ENCODE results near the gene THOC1. TPM values are rescaled to one million over a fixed set of nuclear protein-coding genes. Genes with fewer than 3 reads are reported as not detected.

THOC1 gene
- total and polyA plus RNA-seq, 9 donors, result 27.8 to 49.5 (median 39.2) TPM

DNA sequence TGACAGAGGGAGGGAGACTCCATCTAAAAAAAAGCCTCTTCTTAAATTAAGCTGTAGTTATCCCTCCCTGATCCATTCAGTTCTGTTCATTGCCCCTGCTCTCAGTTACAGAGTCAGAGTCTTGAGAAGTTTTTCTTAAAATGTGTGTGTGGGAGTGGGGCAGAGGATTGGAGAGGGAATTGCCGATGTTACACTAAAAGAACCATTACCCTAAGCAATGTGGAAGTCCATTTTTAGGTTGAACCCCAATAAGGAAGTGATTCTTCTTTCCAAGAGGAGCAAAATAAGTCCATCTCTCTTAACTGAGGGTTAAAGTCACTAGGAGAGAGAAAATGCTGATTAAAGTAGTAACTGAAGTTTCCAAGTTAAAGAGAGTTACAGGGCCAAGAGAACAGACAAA lies 21.2 kb upstream of the THOC1 start:
- Histone ChIP-seq H3K36me3 (ENCODE audit: control insufficient read depth, insufficient read depth, low read length) (no peaks in the 10 kb centered on the region), H3K27ac (ENCODE audit: low read length) (no peak overlapping the region), H3K4me3 (ENCODE audit: low read length) (no peak overlapping the region), H3K9me3 (replicated peaks; ENCODE audit: control insufficient read depth, low read depth, low read length) (no peaks in the 10 kb centered on the region), H3K27me3 (ENCODE audit: control insufficient read depth, insufficient read depth, low read length) (no peaks in the 10 kb centered on the region), H3K4me1 (ENCODE audit: control insufficient read depth, insufficient read depth, low read length) (no peaks in the 10 kb centered on the region)
- peak; percentile 40 for DNase-seq
- WGBS (ENCODE audit: insufficient coverage), result no CpG with 5 or more reads among the region's 1 CpG

DNA sequence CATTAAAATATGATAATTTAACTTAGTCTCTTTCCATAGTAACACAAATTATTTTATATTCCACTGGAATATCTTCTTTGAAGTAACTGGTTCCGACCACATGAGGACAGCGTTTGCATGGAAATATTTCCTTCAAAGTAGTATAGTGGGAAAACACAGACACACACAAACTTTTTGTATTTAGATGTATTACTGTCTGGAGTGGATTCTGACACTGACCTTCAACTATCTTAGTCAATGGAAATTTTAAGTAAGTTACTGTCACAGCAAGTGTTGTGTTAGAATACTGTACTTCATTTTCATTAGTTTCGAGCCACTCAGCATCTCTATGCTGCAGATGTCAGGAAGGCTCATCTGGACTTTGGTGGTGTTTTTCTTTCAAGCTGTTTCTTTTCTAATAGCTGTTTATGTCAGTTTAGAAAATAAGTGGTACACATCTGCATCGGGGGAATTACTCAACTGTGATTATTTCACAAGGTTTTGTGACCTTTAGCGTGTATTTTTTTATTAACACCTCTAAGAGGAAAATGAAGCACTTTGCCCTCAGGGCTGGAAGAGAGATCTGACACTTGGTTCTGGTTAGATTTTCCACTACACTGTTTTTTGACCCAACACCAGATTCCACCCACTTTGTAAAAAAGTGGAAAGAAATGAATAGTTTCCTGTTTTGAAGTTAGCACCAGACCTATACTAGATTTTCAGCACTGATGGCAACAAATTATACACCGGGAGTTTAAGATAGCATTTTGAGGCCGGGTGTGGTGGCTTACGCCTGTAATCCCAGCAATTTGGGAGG lies 18.9 kb upstream of the THOC1 start:
- H3K9me3 ChIP-seq (replicated peaks; ENCODE audit: control insufficient read depth, low read depth, low read length), result no peaks in the 10 kb centered on the region
- H3K27ac ChIP-seq (ENCODE audit: low read length), result no peak overlapping the region
- WGBS (ENCODE audit: insufficient coverage), result 67% methylated on average over 3 of the region's 8 CpGs
- H3K4me3 ChIP-seq (ENCODE audit: low read length), result no peak overlapping the region
- peak; percentile 62 for DNase-seq
- H3K27me3 ChIP-seq (ENCODE audit: control insufficient read depth, insufficient read depth, low read length), result no peaks in the 10 kb centered on the region
- no peaks in the 10 kb centered on the region for H3K36me3 ChIP-seq (ENCODE audit: control insufficient read depth, insufficient read depth, low read length)
- no peaks in the 10 kb centered on the region for H3K4me1 ChIP-seq (ENCODE audit: control insufficient read depth, insufficient read depth, low read length)

DNA sequence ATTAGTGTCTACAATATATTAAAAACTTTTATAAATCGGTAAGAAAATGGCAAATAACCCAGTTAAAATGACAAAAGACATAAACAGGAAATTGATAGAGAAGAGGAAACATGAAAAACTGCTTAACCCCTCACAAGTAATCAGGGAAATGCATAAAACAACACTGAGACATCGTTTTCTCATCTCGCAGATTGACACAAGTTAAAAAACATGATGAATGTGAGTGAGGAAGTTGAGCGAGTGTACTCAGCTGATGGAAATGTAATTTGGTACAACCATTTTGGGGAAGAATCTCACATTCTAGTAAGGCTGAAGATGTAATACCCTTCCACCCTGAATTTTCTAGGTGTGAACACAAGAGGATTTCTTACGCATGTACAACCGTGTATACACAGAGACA lies 18.0 kb upstream of the THOC1 start:
- H3K27ac ChIP-seq (ENCODE audit: low read length), result no peak overlapping the region
- H3K9me3 ChIP-seq (replicated peaks; ENCODE audit: control insufficient read depth, low read depth, low read length), result no peaks in the 10 kb centered on the region
- no peak overlapping the region for H3K4me3 ChIP-seq (ENCODE audit: low read length)
- no peaks in the 10 kb centered on the region for H3K36me3 ChIP-seq (ENCODE audit: control insufficient read depth, insufficient read depth, low read length)
- no peaks in the 10 kb centered on the region for H3K4me1 ChIP-seq (ENCODE audit: control insufficient read depth, insufficient read depth, low read length)
- no peaks in the 10 kb centered on the region for H3K27me3 ChIP-seq (ENCODE audit: control insufficient read depth, insufficient read depth, low read length)
- WGBS (ENCODE audit: insufficient coverage), result no CpG with 5 or more reads among the region's 6 CpGs
- DNase-seq, result no peak

DNA sequence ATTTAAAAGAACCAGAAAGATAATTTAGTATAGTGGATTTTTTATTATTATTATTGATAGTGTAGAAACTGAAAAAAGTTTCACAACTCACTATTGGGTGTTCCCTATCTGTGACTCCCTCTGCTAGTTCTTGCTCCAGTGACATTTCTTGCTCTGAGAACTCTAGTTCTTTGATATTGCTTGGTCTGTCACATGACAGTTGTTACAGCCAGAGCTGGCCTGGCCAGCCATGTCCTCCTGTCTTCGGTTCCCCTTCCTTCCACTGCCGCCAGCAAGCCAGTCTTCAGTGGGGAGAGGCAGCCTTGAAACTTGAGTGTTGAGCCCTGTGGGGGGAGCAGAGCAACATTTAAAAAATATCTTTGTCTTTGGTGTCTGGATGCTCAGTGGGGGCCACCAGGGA lies 7.6 kb upstream of the THOC1 start:
- Histone ChIP-seq H3K27me3 (ENCODE audit: control insufficient read depth, insufficient read depth, low read length) (no peaks in the 10 kb centered on the region), H3K27ac (ENCODE audit: low read length) (no peak overlapping the region), H3K4me1 (ENCODE audit: control insufficient read depth, insufficient read depth, low read length) (no peaks in the 10 kb centered on the region), H3K36me3 (ENCODE audit: control insufficient read depth, insufficient read depth, low read length) (no peaks in the 10 kb centered on the region), H3K4me3 (ENCODE audit: low read length) (no peak overlapping the region), H3K9me3 (replicated peaks; ENCODE audit: control insufficient read depth, low read depth, low read length) (peaks cover 7% of the 10 kb centered on the region)
- WGBS (ENCODE audit: insufficient coverage), result no CpG with 5 or more reads among the region's 2 CpGs
- peak; percentile 29 for DNase-seq

DNA sequence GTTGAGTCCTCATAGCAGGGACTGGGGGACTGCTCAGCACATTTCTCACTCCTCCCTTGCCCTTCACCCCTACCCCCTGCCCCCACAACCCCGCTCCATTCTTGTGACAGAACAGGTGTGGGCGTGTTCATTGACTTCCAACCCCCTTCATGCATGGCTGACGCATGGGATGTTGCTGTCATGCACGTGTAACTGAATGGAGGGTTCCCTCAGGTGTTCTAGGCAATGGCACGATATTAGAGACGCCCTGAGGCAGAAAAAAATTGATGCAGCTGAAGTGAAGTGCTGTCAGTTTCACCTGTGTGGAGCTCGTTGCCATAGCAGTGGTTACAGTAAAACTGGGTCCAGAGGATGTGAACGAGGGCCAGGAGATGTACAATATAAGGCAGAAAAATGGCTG lies 6.5 kb upstream of the THOC1 start:
- no peak overlapping the region for H3K27ac ChIP-seq (ENCODE audit: low read length)
- no peaks in the 10 kb centered on the region for H3K4me1 ChIP-seq (ENCODE audit: control insufficient read depth, insufficient read depth, low read length)
- no peaks in the 10 kb centered on the region for H3K36me3 ChIP-seq (ENCODE audit: control insufficient read depth, insufficient read depth, low read length)
- peaks cover 7% of the 10 kb centered on the region for H3K9me3 ChIP-seq (replicated peaks; ENCODE audit: control insufficient read depth, low read depth, low read length)
- DNase-seq, result no peak
- 93% methylated on average over 5 of the region's 8 CpGs for WGBS (ENCODE audit: insufficient coverage)
- no peaks in the 10 kb centered on the region for H3K27me3 ChIP-seq (ENCODE audit: control insufficient read depth, insufficient read depth, low read length)
- no peak overlapping the region for H3K4me3 ChIP-seq (ENCODE audit: low read length)

DNA sequence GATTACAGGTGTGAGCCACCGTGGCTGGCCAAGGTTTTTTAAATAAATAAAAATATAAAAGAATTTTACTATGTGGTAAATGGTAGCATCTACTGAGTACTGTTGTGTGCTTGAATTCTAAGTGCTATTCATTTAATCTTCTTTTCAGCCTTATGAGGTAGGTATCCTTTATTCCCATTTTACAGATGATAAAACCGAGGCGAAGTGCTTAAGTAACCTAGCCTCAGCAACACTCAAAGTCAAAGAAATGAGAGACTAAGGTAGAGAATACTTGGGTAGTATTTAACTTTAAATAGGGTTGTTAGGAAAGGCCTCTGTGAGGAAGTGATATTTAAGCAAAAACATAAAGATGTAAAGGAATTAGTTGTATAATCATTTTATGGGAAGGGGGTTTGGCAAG lies 5.7 kb upstream of the THOC1 start:
- Histone ChIP-seq H3K36me3 (ENCODE audit: control insufficient read depth, insufficient read depth, low read length) (no peaks in the 10 kb centered on the region), H3K4me1 (ENCODE audit: control insufficient read depth, insufficient read depth, low read length) (peaks cover 4% of the 10 kb centered on the region), H3K27me3 (ENCODE audit: control insufficient read depth, insufficient read depth, low read length) (no peaks in the 10 kb centered on the region), H3K4me3 (ENCODE audit: low read length) (no peak overlapping the region), H3K27ac (ENCODE audit: low read length) (no peak overlapping the region), H3K9me3 (replicated peaks; ENCODE audit: control insufficient read depth, low read depth, low read length) (peaks cover 3% of the 10 kb centered on the region)
- WGBS (ENCODE audit: insufficient coverage), result no CpG with 5 or more reads among the region's 3 CpGs
- DNase-seq, result no peak

DNA sequence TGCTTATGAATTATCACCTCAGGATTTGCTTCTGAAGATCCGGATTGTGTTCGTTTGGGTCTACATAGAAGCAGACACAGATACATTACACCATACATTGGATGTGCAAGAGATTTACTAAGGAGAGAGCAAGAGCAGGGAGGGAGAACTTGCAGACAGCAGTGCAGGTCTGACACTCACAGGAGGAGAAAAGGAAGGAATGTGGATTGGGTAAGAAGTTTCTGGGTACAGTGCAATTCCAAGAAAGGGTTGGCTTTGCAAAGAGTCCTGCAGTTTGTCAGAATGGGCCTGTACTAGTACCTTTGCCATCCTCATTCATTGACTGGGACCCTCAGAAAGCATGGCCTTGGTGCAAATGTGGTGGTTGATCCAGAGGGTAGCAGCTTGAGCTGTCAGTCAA lies 4.8 kb upstream of the THOC1 start:
- Histone ChIP-seq H3K4me1 (ENCODE audit: control insufficient read depth, insufficient read depth, low read length) (peaks cover 4% of the 10 kb centered on the region), H3K36me3 (ENCODE audit: control insufficient read depth, insufficient read depth, low read length) (no peaks in the 10 kb centered on the region), H3K4me3 (ENCODE audit: low read length) (no peak overlapping the region), H3K9me3 (replicated peaks; ENCODE audit: control insufficient read depth, low read depth, low read length) (no peaks in the 10 kb centered on the region), H3K27ac (ENCODE audit: low read length) (no peak overlapping the region), H3K27me3 (ENCODE audit: control insufficient read depth, insufficient read depth, low read length) (no peaks in the 10 kb centered on the region)
- no peak for DNase-seq
- no CpG with 5 or more reads among the region's 2 CpGs for WGBS (ENCODE audit: insufficient coverage)

DNA sequence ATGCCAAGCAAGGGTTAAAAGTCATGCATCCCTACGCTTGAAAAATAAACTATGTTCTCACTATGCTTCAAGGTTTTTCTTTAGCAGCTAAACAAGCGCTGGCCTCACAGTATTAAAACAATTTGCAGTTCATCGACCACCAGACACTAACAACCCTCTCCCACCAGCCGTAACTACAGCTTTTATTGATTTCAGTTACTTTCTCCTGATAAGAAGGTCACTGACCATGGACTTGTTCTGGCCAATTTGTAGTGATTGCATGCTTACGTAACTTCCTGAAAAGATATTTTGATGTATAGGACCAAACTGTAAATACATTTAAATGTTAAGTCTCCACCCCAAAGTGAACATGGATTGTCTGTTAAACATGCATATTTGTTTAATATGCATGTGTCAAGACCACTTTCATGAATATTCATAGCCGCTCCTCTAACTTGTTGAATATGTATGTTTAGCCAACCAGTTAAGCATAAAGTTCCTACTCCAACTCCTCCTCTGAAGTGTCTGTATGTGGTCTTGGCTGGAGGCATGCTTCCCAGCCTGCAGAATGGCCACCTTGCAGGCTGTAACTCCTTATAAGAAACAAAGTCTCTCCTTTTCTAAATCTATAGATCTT lies 1.7 kb upstream of the THOC1 start:
- H3K9me3 ChIP-seq (replicated peaks; ENCODE audit: control insufficient read depth, low read depth, low read length), result no peaks in the 10 kb centered on the region
- no peaks in the 10 kb centered on the region for H3K36me3 ChIP-seq (ENCODE audit: control insufficient read depth, insufficient read depth, low read length)
- DNase-seq, result no peak
- H3K27ac ChIP-seq (ENCODE audit: low read length), result no peak overlapping the region
- peaks cover 5% of the 10 kb centered on the region for H3K4me1 ChIP-seq (ENCODE audit: control insufficient read depth, insufficient read depth, low read length)
- no peaks in the 10 kb centered on the region for H3K27me3 ChIP-seq (ENCODE audit: control insufficient read depth, insufficient read depth, low read length)
- no peak overlapping the region for H3K4me3 ChIP-seq (ENCODE audit: low read length)
- WGBS (ENCODE audit: insufficient coverage), result 62% methylated on average over 2 of the region's 6 CpGs

DNA sequence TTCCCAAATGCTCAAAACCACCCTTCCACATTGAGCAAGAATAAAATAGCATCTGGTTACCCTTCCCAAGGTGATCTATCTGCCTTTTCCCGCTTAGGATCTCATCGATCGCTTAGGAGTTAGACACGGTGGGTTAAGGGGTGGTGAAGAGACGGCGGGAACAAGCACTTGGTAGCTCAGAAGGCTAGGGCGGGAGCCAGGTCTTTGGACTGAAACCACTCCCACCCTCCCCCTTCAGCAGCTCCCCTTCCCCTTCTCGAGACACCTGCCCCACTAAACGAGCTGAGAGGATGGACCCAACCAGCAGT lies 513 bp downstream of the THOC1 start:
- Histone ChIP-seq H3K27me3 (ENCODE audit: control insufficient read depth, insufficient read depth, low read length) (no peaks in the 10 kb centered on the region), H3K4me3 (ENCODE audit: low read length) (peak overlapping the region; percentile 97), H3K27ac (ENCODE audit: low read length) (peak overlapping the region; percentile 94), H3K4me1 (ENCODE audit: control insufficient read depth, insufficient read depth, low read length) (peaks cover 5% of the 10 kb centered on the region), H3K9me3 (replicated peaks; ENCODE audit: control insufficient read depth, low read depth, low read length) (no peaks in the 10 kb centered on the region), H3K36me3 (ENCODE audit: control insufficient read depth, insufficient read depth, low read length) (peaks cover 5% of the 10 kb centered on the region)
- no peak for DNase-seq
- 0% methylated on average over 1 of the region's 9 CpGs for WGBS (ENCODE audit: insufficient coverage)

DNA sequence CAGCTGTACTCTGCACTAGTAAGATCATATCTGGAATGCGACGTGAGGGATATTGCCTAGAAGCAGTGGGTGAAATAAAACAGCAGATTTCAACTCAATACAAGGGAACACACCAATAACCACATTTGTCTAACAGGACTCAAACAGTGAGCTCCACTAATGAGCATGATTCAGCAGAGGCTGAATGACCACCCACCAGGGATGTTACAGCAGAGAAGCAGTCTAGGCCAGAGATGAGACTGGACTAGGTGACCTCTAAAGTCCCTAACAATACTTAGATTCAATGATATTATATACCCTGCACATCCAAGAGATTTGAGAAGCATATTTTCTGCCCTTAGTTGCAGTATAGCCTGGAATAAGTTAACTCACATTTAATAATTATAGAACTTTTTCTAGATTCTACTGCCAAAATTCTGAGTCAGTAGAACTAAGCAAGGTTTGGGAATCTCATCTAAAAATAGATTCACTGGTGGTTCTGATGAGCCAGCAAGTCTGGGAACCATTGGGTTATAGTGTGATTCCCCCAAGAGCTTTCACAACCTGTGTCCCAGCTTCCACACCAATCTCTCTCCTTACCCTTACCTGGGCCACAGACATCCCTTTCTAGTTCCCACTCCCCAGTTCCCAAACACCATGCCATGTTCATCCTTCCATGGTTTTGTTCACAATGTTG lies 6.3 kb downstream of the THOC1 start:
- H3K9me3 ChIP-seq (replicated peaks; ENCODE audit: control insufficient read depth, low read depth, low read length), result no peaks in the 10 kb centered on the region
- H3K27ac ChIP-seq (ENCODE audit: low read length), result no peak overlapping the region
- no peak overlapping the region for H3K4me3 ChIP-seq (ENCODE audit: low read length)
- peaks cover 22% of the 10 kb centered on the region for H3K36me3 ChIP-seq (ENCODE audit: control insufficient read depth, insufficient read depth, low read length)
- DNase-seq, result no peak
- no CpG with 5 or more reads among the region's 2 CpGs for WGBS (ENCODE audit: insufficient coverage)
- H3K27me3 ChIP-seq (ENCODE audit: control insufficient read depth, insufficient read depth, low read length), result no peaks in the 10 kb centered on the region
- no peaks in the 10 kb centered on the region for H3K4me1 ChIP-seq (ENCODE audit: control insufficient read depth, insufficient read depth, low read length)

All from muscle of leg (tissue), 11 donors.